ENCODE results near the gene FASTKD2.

Gene FASTKD2

GRCh38 chr2:206840999-206841398 is 75.6 kb downstream of the FASTKD2 start:
- DNase-seq = no peak
